NCI-H128 (cell line): ENCODE data around the gene TET2.
"Not testable (repeated sequence)": the region's sequence is repeated elsewhere in the genome, so short reads cannot be mapped to it uniquely, and the experiment has no call there.

Experiments
- DNase-seq: peaks from one replicate; lab custom pipeline; 2025; ENCODE audit not compliant: unreplicated experiment; lab: John Stamatoyannopoulos, UW

Gene TET2

GRCh38 chr4:105282489-105282888 is 135.8 kb downstream of the TET2 start:
- DNase-seq = no peak

GRCh38 chr4:105283501-105283900 is 136.8 kb downstream of the TET2 start:
- DNase-seq = no peak

- DNase-seq = no peak
Measured at GRCh38 chr4:105288121-105288520, 141.4 kb downstream of the TET2 start.

GRCh38 chr4:105291925-105292324 is 145.2 kb downstream of the TET2 start:
- DNase-seq = no peak

- DNase-seq = no peak
Measured at GRCh38 chr4:105293360-105293759, 146.7 kb downstream of the TET2 start.

- DNase-seq = no peak
Measured at GRCh38 chr4:105296672-105297071, 150.0 kb downstream of the TET2 start.

- DNase-seq = not testable (repeated sequence)
Measured at GRCh38 chr4:105299027-105299426, 152.4 kb downstream of the TET2 start.

GRCh38 chr4:105304085-105304484 is 157.4 kb downstream of the TET2 start:
- no peak for DNase-seq

- DNase-seq = no peak
Measured at GRCh38 chr4:105305019-105305836, 158.6 kb downstream of the TET2 start.

GRCh38 chr4:105306158-105306781 is 159.6 kb downstream of the TET2 start:
- no peak for DNase-seq

GRCh38 chr4:105306820-105307219 is 160.1 kb downstream of the TET2 start:
- DNase-seq = no peak

- no peak for DNase-seq
Measured at GRCh38 chr4:105318486-105318885, 171.8 kb downstream of the TET2 start.

GRCh38 chr4:105327222-105327621 is 180.5 kb downstream of the TET2 start:
- DNase-seq = no peak

GRCh38 chr4:105327956-105328355 is 181.3 kb downstream of the TET2 start:
- no peak for DNase-seq

- DNase-seq = no peak
Measured at GRCh38 chr4:105329081-105329480, 182.4 kb downstream of the TET2 start.
